Psoas muscle (tissue), 8 donors: ENCODE measurements around the gene TCF7L2. TPM values are rescaled to one million over a fixed set of nuclear protein-coding genes. Genes with fewer than 3 reads are reported as not detected.

Experiments
- ATAC-seq, 4 donors: fragments of 200-7000 bp; cut with Tn5 transposase; one replicate each; pipeline ENCODE4 v1.9.1; 2020; ENCODE audit warnings: moderate library complexity in 3 of 4, mild to moderate bottlenecking in 2 of 4
- DNase-seq, 2 donors: peaks; one replicate each; pipeline ENCODE4 v3.0.0-alpha.2; 2020
- H3K27ac ChIP-seq: fragments of 200-600 bp; one replicate; pipeline ENCODE4 v1.8.0; 2022
- H3K27me3 ChIP-seq, 3 donors: fragments of 200-600 bp in 1 of 3; one replicate each; pipeline versions ENCODE4 v1.6.1 to v1.8.0; 2013 to 2022; ENCODE audit warnings: low read length in 2 of 3, mild to moderate bottlenecking in 2 of 3, moderate library complexity in 1 of 3; ENCODE audit not compliant: insufficient read depth in 3 of 3
- H3K36me3 ChIP-seq, 2 donors: fragments of 200-600 bp in 1 of 2; one replicate each; pipeline versions ENCODE4 v1.6.1 to v1.8.0; 2013 to 2022; ENCODE audit warnings: low read depth in 1 of 2, mild to moderate bottlenecking in 1 of 2, moderate library complexity in 1 of 2; ENCODE audit not compliant: insufficient read depth in 1 of 2
- H3K4me1 ChIP-seq: fragments of 200-600 bp; one replicate; pipeline ENCODE4 v1.8.0; 2022
- H3K4me3 ChIP-seq: fragments of 200-600 bp; one replicate; pipeline ENCODE4 v1.8.0; 2022; ENCODE audit warnings: mild to moderate bottlenecking
- H3K9me3 ChIP-seq: fragments of 200-600 bp; one replicate; pipeline ENCODE4 v1.8.0; 2022
- WGBS, 3 donors: extraction: QIAGEN DNeasy Blood & Tissue Kit; methylation state at CpG; one replicate each; pipeline versions ENCODE4 v1.1.6 to v1.1.7; 2013; 5-methylcytosine and 5-hydroxymethylcytosine counted together
- intact Hi-C, 2 donors: fragments of 100-400 bp; cut with DNase I; formaldehyde crosslinking; loops; one replicate each; pipeline versions ENCODE4 v1.11.0 to v1.14.2; 2022
- polyA plus RNA-seq, 3 donors: library from polyadenylated mRNA; stranded (reverse); fragments of 200-250 nt; gene quantifications; one replicate each; pipeline ENCODE4 v1.2.3, GENCODE V29; 2013
- total RNA-seq, 4 donors: library from RNA; stranded (reverse); fragmentation: NEBNext Ultra II Directional in 2 of 4; extraction: Animal tissue kit (Norgen Biotek cat#: 25700) in 2 of 4; gene quantifications; one replicate each; pipeline versions ENCODE4 v1.2.1 to v1.2.4, GENCODE V29; 2021 to 2023
- TF ChIP-seq, protein P1 (sequence below): fragments of 200-600 bp; IDR thresholded peaks from one replicate; pipeline ENCODE4 v1.8.0; 2022; ENCODE audit warnings: antibody characterized with exemption
- donor health status: healthy with polysubstance abuse.
- donor health status: DM: no; HTN: no; CAD: no; lungs with moderate emphysema.
- donor health status: Bipolar disorder and iron deficiency.
- donor health status: healthy.
- donor health status: DM: yes; HTN: yes; CAD: no.
- donor health status: DM: no; HTN: no; CAD: no.
- donor health status: DM: no; HTN: no; CAD: no.
- donor health status: DM: yes; HTN: yes; CAD: no.

Gene TCF7L2
- total and polyA plus RNA-seq, 7 donors: 1.8 to 8.5 (median 4.3) TPM

DNA sequence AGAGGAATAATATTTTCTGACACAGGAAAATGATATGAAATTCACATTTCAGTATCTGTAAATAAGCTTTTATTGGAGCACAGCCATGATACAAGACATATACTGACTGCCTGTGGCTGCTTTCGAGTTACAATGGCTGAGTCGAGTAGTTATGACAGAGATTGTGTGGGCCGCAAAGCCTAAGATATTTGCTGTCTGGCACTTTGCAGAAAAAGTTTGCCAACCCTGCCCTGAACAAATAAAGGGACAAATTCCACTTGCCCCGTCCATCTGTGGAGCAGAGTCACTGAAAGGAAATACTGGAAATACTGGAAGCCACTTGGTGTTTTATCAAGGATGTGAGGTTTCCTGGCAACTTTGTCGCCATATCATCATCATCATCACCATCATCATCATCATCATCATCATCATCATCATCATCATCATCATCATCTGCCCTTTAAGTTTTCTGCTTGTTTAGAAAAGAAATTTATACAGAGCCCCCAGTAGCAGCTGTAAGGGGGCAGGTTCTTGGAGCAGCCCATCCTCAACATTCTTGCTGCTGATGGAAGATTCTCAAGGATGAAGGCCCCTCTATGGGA, 85.8 kb downstream of the TCF7L2 start:
- Histone ChIP-seq H3K27me3 (no peaks in the 10 kb centered on the region), H3K4me1 (no peaks in the 10 kb centered on the region), H3K4me3 (no peak overlapping the region), H3K36me3 (no peaks in the 10 kb centered on the region), H3K27ac (no peak overlapping the region), H3K9me3 (no peaks in the 10 kb centered on the region)
- DNase-seq (no peak), ATAC-seq (no peak)
- TF ChIP-seq, protein P1, sequence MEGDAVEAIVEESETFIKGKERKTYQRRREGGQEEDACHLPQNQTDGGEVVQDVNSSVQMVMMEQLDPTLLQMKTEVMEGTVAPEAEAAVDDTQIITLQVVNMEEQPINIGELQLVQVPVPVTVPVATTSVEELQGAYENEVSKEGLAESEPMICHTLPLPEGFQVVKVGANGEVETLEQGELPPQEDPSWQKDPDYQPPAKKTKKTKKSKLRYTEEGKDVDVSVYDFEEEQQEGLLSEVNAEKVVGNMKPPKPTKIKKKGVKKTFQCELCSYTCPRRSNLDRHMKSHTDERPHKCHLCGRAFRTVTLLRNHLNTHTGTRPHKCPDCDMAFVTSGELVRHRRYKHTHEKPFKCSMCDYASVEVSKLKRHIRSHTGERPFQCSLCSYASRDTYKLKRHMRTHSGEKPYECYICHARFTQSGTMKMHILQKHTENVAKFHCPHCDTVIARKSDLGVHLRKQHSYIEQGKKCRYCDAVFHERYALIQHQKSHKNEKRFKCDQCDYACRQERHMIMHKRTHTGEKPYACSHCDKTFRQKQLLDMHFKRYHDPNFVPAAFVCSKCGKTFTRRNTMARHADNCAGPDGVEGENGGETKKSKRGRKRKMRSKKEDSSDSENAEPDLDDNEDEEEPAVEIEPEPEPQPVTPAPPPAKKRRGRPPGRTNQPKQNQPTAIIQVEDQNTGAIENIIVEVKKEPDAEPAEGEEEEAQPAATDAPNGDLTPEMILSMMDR: no peak
- 55 to 62% (median 61%) methylated on average over 5 of the region's 5 CpGs for WGBS, 3 donors
- intact Hi-C loops: no loop called here

DNA sequence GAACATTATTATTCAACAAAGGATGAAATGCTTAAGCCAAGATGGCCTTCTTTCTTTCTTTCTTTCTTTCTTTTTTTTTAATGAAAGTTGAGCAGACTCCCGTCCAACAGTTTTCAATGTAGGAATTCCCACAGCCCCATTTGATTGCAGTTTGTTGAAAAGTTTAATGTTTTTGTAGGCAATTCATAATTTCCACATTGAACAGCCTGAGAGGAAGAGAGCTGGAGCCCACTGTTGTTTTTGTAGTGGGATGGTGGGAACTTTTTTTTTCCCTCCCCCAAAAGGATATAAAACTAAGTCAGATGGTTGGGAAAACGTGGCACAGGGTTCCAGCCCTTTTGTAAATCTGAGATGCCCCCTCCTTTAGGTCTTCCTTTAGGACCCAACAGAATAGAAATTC, 86.6 kb downstream of the TCF7L2 start:
- DNase-seq: no peak
- Histone ChIP-seq H3K4me1 (no peaks in the 10 kb centered on the region), H3K9me3 (no peaks in the 10 kb centered on the region), H3K27ac (no peak overlapping the region), H3K36me3 (no peaks in the 10 kb centered on the region), H3K4me3 (no peak overlapping the region), H3K27me3 (no peaks in the 10 kb centered on the region)
- intact Hi-C loops: no loop called here
- WGBS, 3 donors: 75 to 89% (median 86%) methylated on average over 2 of the region's 2 CpGs
- no peak for ATAC-seq
- TF ChIP-seq, protein P1: no peak

DNA sequence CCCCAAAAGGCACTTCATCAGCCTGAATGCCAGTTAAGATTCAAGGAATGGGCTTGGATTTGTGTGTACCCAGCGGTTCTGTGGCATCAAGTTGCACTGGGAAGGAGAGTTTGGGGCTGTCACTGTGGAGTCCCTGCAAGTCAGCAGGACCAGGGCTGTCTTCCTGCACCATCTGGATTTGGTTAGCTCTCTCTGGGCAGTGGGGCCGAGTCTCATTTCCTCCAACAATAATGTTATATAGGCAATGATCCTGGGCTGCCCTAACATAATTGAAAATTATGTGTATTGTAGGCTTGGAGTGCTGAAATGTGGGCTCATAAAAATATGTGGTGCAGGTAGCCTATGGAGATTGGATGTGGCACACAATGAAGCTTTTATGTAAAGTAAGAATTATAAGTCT, 87.2 kb downstream of the TCF7L2 start:
- ATAC-seq (no peak), DNase-seq (no peak)

DNA sequence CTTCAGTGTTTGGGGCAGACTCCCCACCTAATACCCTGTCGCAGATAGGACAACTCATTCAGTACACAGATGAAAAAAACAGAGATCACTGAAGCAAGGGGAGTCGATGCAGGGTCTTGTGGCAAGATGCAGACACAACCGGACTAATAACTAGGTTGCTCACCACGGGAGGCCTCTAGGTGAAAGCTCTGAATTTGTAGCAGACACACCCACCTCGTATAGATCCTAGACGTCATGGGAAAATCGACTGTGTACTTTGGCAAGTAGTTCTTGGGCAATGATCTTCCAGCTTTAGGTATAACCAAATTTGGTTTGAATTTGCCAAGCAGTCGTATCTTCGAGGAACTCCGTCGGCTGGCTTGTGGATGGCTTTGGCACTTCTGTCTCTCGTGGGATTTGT, 88.1 kb downstream of the TCF7L2 start:
- no peaks in the 10 kb centered on the region for H3K27me3 ChIP-seq
- intact Hi-C loops: no loop called here
- DNase-seq (no peak), ATAC-seq (no peak)
- 88 to 92% (median 89%) methylated on average over 12 of the region's 12 CpGs for WGBS, 3 donors
- no peaks in the 10 kb centered on the region for H3K4me1 ChIP-seq
- H3K4me3 ChIP-seq: no peak overlapping the region
- H3K36me3 ChIP-seq: no peaks in the 10 kb centered on the region
- no peak overlapping the region for H3K27ac ChIP-seq
- TF ChIP-seq, protein P1: no peak
- no peaks in the 10 kb centered on the region for H3K9me3 ChIP-seq

More for the DNA sequence above, 87.2 kb downstream of the TCF7L2 start:
- no peaks in the 10 kb centered on the region for H3K9me3 ChIP-seq
- intact Hi-C loops: no loop called here
- no peak overlapping the region for H3K27ac ChIP-seq
- no peak overlapping the region for H3K4me3 ChIP-seq
- no peaks in the 10 kb centered on the region for H3K36me3 ChIP-seq
- no peaks in the 10 kb centered on the region for H3K4me1 ChIP-seq
- 78 to 83% (median 81%) methylated on average over 2 of the region's 2 CpGs for WGBS, 3 donors
- TF ChIP-seq, protein P1: no peak
- H3K27me3 ChIP-seq: no peaks in the 10 kb centered on the region

DNA sequence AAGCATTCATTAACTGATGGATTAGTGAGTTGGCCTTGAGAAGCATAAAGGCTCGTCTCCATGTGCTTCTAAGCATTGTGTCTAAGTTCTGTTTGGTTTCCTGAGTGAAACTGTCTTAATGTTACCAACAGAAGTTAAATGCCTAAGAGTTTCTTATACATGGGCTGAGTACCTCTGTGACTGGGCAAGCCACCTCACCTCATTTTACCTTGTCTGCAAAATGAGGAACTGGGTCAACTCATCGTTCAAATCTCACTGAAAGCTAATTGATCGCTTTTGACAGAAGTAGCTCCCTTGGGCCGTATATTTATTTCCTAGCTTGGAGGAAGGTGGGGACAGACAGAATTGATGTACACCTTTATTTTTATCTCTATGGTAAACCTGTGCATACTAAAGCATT, 88.9 kb downstream of the TCF7L2 start:
- ATAC-seq (no peak), DNase-seq (no peak)
- H3K4me1 ChIP-seq: no peaks in the 10 kb centered on the region
- no peaks in the 10 kb centered on the region for H3K27me3 ChIP-seq
- intact Hi-C loops: no loop called here
- TF ChIP-seq, protein P1: no peak
- H3K4me3 ChIP-seq: no peak overlapping the region
- WGBS, 3 donors: 90 to 95% (median 90%) methylated on average over 4 of the region's 4 CpGs
- no peaks in the 10 kb centered on the region for H3K9me3 ChIP-seq
- H3K27ac ChIP-seq: no peak overlapping the region
- H3K36me3 ChIP-seq: no peaks in the 10 kb centered on the region
